GM10266 (cell line): ENCODE measurements around the gene NRBF2.

ENCODE experiments used
- DNase-seq: peaks from one replicate; pipeline ENCODE4 v3.0.0; 2012; ENCODE audit errors: extremely low spot score
- CTCF ChIP-seq: IDR thresholded peaks from 2 replicates; pipeline ENCODE4 v1.5.1; 2012; ENCODE audit warnings: mild to moderate bottlenecking, low read depth; ENCODE audit not compliant: control insufficient read depth, insufficient read depth; ENCODE audit errors: missing control alignments

The NRBF2 gene

GRCh38 chr10:63110940-63111339, 22.2 kb upstream of the NRBF2 start:
- DNase-seq = no peak

GRCh38 chr10:63114031-63114814, 18.9 kb upstream of the NRBF2 start:
- TF ChIP-seq CTCF = no peak
- no peak for DNase-seq

More at GRCh38 chr10:63110940-63111339, 22.2 kb upstream of the NRBF2 start:
- TF ChIP-seq CTCF = no peak

- no peak for TF ChIP-seq CTCF
- no peak for DNase-seq
Measured at GRCh38 chr10:63115732-63116383, 17.3 kb upstream of the NRBF2 start.

- no peak for DNase-seq
- TF ChIP-seq CTCF = no peak
Measured at GRCh38 chr10:63116452-63117072, 16.6 kb upstream of the NRBF2 start.

GRCh38 chr10:63119041-63119440, 14.1 kb upstream of the NRBF2 start:
- TF ChIP-seq CTCF = no peak
- no peak for DNase-seq

- DNase-seq = no peak
- TF ChIP-seq CTCF = no peak
Measured at GRCh38 chr10:63120554-63120953, 12.6 kb upstream of the NRBF2 start.
